AG04450 (cell line): Measurements from ENCODE around the gene WWC2. TPM values are rescaled to one million over a fixed set of nuclear protein-coding genes. Genes with fewer than 3 reads are reported as not detected.
"Not testable (repeated sequence)": the region's sequence is repeated elsewhere in the genome, so short reads cannot be mapped to it uniquely, and the experiment has no call there.

Source experiments
- CTCF ChIA-PET: fragments of 300-600, 350-600 bp; formaldehyde crosslinking; extraction: SDS; loops from one replicate; lab custom pipeline; 2022; ENCODE audit warnings: antibody characterized with exemption, inconsistent platforms; lab: Charles Lee
- POLR2A ChIA-PET: fragments of 350-600 bp; formaldehyde crosslinking; extraction: SDS; loops from one replicate; lab custom pipeline; 2021; ENCODE audit warnings: antibody characterized with exemption, inconsistent platforms; lab: Yijun Ruan, JAX
- DNase-seq: peaks from one replicate; pipeline ENCODE4 v3.0.0-alpha.2; 2011; ENCODE audit warnings: low read depth, low spot score
- H3K27ac ChIP-seq: one replicate; pipeline ENCODE4 v1.5.1; 2012; ENCODE audit warnings: low read depth, low read length, control low read depth
- H3K27me3 ChIP-seq: one replicate; pipeline ENCODE4 v1.6.0; 2012; ENCODE audit warnings: low read length; ENCODE audit not compliant: control insufficient read depth, insufficient read depth
- H3K4me3 ChIP-seq: 2 replicates; pipeline ENCODE4 v1.5.1; 2011; ENCODE audit warnings: mild to moderate bottlenecking, low read depth, low read length, control low read depth
- H3K9me3 ChIP-seq: 2 replicates; pipeline ENCODE4 v1.5.1; 2012; ENCODE audit warnings: low read length; ENCODE audit not compliant: control insufficient read depth, insufficient read depth
- CTCF ChIP-seq: IDR thresholded peaks from 2 replicates; pipeline ENCODE4 v1.5.1; 2011; ENCODE audit warnings: low read depth, low read length, control low read depth, inconsistent platforms
- polyA plus RNA-seq: library from polyadenylated mRNA; depleted of rRNA; stranded (reverse); fragments of >200 nt; gene quantifications from 2 replicates; pipeline ENCODE4 v1.2.3, GENCODE V29; 2011

Gene WWC2
- polyA plus RNA-seq, 1 experiment = 43.6 TPM

- DNase-seq = no peak
Observed at GRCh38 chr4:183111452-183111885, 12.4 kb downstream of the WWC2 start.

GRCh38 chr4:183118141-183118540 is 19.1 kb downstream of the WWC2 start:
- Histone ChIP-seq H3K9me3 (no peaks in the 10 kb centered on the region), H3K4me3 (no peak overlapping the region), H3K27ac (no peak overlapping the region), H3K27me3 (no peaks in the 10 kb centered on the region)
- no peak for DNase-seq
- no peak for TF ChIP-seq CTCF
- CTCF ChIA-PET = interaction anchor here (0.5 kb wide), 1 partner anchor 127 kb away, joined by 3 read pairs; no protein-coding TSS in a partner anchor
- POLR2A ChIA-PET = interaction anchor here (1.0 kb wide), 1 partner anchor 20 kb away, joined by 9 read pairs; the partner anchor contains the start of gene WWC2

More at GRCh38 chr4:183111452-183111885, 12.4 kb downstream of the WWC2 start:
- ChIA-PET POLR2A (no interaction called here), CTCF (interaction anchor here (1.0 kb wide), 1 partner anchor 38 kb away, joined by 5 read pairs; no protein-coding TSS in a partner anchor)
- no peaks in the 10 kb centered on the region for H3K27me3 ChIP-seq
- H3K4me3 ChIP-seq = no peak overlapping the region
- no peaks in the 10 kb centered on the region for H3K9me3 ChIP-seq
- no peak for TF ChIP-seq CTCF
- no peak overlapping the region for H3K27ac ChIP-seq

- peak; percentile 42 for DNase-seq
- H3K9me3 ChIP-seq = no peaks in the 10 kb centered on the region
- ChIA-PET CTCF (interaction anchor here (0.5 kb wide), 1 partner anchor 126 kb away, joined by 3 read pairs; no protein-coding TSS in a partner anchor), POLR2A (interaction anchor here (1.0 kb wide), 1 partner anchor 20 kb away, joined by 9 read pairs; the partner anchor contains the start of gene WWC2)
- no peaks in the 10 kb centered on the region for H3K27me3 ChIP-seq
- no peak for TF ChIP-seq CTCF
- peak overlapping the region; percentile 23 for H3K27ac ChIP-seq
- H3K4me3 ChIP-seq = no peak overlapping the region; the same call in 1 of the 2 replicates
Observed at GRCh38 chr4:183118585-183118984, 19.5 kb downstream of the WWC2 start.

- POLR2A ChIA-PET = interaction anchor here (0.6 kb wide), 1 partner anchor 39 kb away, joined by 5 read pairs; no protein-coding TSS in a partner anchor
- H3K9me3 ChIP-seq, CTCF ChIA-PET, H3K27ac ChIP-seq, H3K4me3 ChIP-seq, H3K27me3 ChIP-seq, DNase-seq: not testable (repeated sequence)
Observed at GRCh38 chr4:183121660-183122059, 22.6 kb downstream of the WWC2 start.

- TF ChIP-seq CTCF = no peak
Observed at GRCh38 chr4:183124228-183124627, 25.2 kb downstream of the WWC2 start.

More at GRCh38 chr4:183124228-183124627, 25.2 kb downstream of the WWC2 start:
- no peak overlapping the region for H3K27ac ChIP-seq
- POLR2A ChIA-PET = no interaction called here
- DNase-seq = no peak
- no peak overlapping the region for H3K4me3 ChIP-seq
- no peaks in the 10 kb centered on the region for H3K9me3 ChIP-seq
- CTCF ChIA-PET = interaction anchor here (1.6 kb wide), 1 partner anchor 51 kb away, joined by 5 read pairs; no protein-coding TSS in a partner anchor
- H3K27me3 ChIP-seq = no peaks in the 10 kb centered on the region
